GM21390 (cell line): ENCODE data around the gene PCDHGA10.
"Not testable (repeated sequence)": the region's sequence is repeated elsewhere in the genome, so short reads cannot be mapped to it uniquely, and the experiment has no call there.

Experiments used
- ATAC-seq: cut with Tn5 transposase; IDR thresholded peaks from one replicate; pipeline ENCODE4 v1.9.1; 2021; ENCODE audit not compliant: unreplicated experiment

PCDHGA10 gene

GRCh38 chr5:141412854-141413539 lies at the start of gene PCDHGA10:
Gene PCDHGA10 (plus strand): TSS chr5:141412987. CDS start chr5:141413176, 189 bp downstream.
- peak; percentile 57 for ATAC-seq

- no peak for ATAC-seq
Measured at GRCh38 chr5:141363952-141364660, 48.7 kb upstream of the PCDHGA10 start, which contains the start of gene PCDHGA5. Gene PCDHGA5 (plus strand): TSS chr5:141364162. CDS start chr5:141364331, 169 bp downstream.

- ATAC-seq, result no peak
Measured at GRCh38 chr5:141366016-141366896, 46.5 kb upstream of the PCDHGA10 start.

- ATAC-seq, result peak; percentile 95
Measured at GRCh38 chr5:141369994-141370848, 42.6 kb upstream of the PCDHGA10 start, which contains the start of gene PCDHGB3. Gene PCDHGB3 (plus strand): TSS chr5:141370242. CDS start chr5:141370395, 153 bp downstream.

- no peak for ATAC-seq
Measured at GRCh38 chr5:141371572-141372475, 41.0 kb upstream of the PCDHGA10 start.

- no peak for ATAC-seq
Measured at GRCh38 chr5:141373673-141374317, 39.0 kb upstream of the PCDHGA10 start, which contains the start of gene PCDHGA6. Gene PCDHGA6 (plus strand): TSS chr5:141373891. CDS start chr5:141374084, 193 bp downstream.

GRCh38 chr5:141374627-141375026 lies 38.2 kb upstream of the PCDHGA10 start:
- no peak for ATAC-seq

GRCh38 chr5:141375444-141376155 lies 37.2 kb upstream of the PCDHGA10 start:
- not testable (repeated sequence) for ATAC-seq

- no peak for ATAC-seq
Measured at GRCh38 chr5:141382469-141383294, 30.1 kb upstream of the PCDHGA10 start, which contains the start of gene PCDHGA7. Gene PCDHGA7 (plus strand): TSS chr5:141382742. CDS start chr5:141382900, 158 bp downstream.

GRCh38 chr5:141383345-141383744 lies 29.4 kb upstream of the PCDHGA10 start:
- ATAC-seq, result no peak

GRCh38 chr5:141384471-141385267 lies 28.1 kb upstream of the PCDHGA10 start:
- ATAC-seq, result no peak

- not testable (repeated sequence) for ATAC-seq
Measured at GRCh38 chr5:141387557-141388311, 25.1 kb upstream of the PCDHGA10 start, which contains the start of gene PCDHGB4. Gene PCDHGB4 (plus strand): TSS chr5:141387698. CDS start chr5:141387885, 187 bp downstream.

GRCh38 chr5:141388661-141389060 lies 24.1 kb upstream of the PCDHGA10 start:
- ATAC-seq, result no peak

GRCh38 chr5:141389153-141390042 lies 23.4 kb upstream of the PCDHGA10 start:
- ATAC-seq, result no peak
